ENCODE measurements around the gene WFDC2.

WFDC2 gene

DNA sequence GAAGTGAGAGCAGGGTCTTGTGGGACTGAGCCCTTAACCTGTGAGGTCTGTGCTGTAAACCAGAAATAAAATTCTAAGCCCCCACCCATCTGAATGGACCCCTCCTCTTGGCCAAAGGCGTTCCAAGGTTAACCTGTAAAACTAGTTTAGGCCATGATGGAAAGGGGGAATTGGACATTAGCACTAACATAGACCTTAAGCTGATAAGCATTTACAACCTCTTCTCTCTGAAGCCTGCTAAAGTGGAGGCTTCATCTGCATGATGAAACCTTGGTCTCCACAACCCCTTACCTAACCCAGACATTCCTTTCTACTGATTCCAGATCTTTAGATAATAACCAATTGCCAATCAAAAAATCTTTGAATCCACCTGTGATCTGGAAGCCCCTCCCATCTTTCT, 27.8 kb upstream of the WFDC2 start:
- H3K4me3 Mint-ChIP-seq, result no peak overlapping the region
- H3K27ac Mint-ChIP-seq, result no peak overlapping the region
- peaks cover 25% of the 10 kb centered on the region for H3K27me3 Mint-ChIP-seq (ENCODE audit: low read depth)
- peaks cover 31% of the 10 kb centered on the region for H3K4me1 Mint-ChIP-seq (ENCODE audit: low read depth)
- no peaks in the 10 kb centered on the region for H3K36me3 Mint-ChIP-seq (ENCODE audit: low read depth)
- H3K9me3 Mint-ChIP-seq, result no peaks in the 10 kb centered on the region

DNA sequence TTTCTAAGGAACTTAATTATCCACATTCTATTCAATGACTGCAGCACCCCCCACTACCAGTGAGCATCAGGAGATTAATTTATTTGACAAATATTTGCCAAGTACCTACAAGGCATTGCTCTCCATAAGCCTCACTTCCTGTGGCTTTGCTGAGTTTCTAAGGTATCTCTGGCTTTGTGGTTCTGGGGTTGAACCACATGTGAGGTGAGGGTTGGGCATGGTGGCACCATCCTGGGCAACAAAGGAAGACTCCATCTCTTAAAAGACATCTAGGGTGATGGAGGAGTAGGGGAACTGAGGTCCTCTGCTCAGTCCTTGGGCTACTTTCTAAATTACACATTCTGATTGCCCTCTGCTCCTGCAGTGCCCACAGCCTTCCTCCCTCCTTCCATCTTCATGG, 25.5 kb upstream of the WFDC2 start:
- no peak overlapping the region for H3K4me3 Mint-ChIP-seq
- peaks cover 32% of the 10 kb centered on the region for H3K27me3 Mint-ChIP-seq (ENCODE audit: low read depth)
- H3K27ac Mint-ChIP-seq, result peak overlapping the region; percentile 49
- no peaks in the 10 kb centered on the region for H3K36me3 Mint-ChIP-seq (ENCODE audit: low read depth)
- peaks cover 27% of the 10 kb centered on the region for H3K4me1 Mint-ChIP-seq (ENCODE audit: low read depth)
- no peaks in the 10 kb centered on the region for H3K9me3 Mint-ChIP-seq

DNA sequence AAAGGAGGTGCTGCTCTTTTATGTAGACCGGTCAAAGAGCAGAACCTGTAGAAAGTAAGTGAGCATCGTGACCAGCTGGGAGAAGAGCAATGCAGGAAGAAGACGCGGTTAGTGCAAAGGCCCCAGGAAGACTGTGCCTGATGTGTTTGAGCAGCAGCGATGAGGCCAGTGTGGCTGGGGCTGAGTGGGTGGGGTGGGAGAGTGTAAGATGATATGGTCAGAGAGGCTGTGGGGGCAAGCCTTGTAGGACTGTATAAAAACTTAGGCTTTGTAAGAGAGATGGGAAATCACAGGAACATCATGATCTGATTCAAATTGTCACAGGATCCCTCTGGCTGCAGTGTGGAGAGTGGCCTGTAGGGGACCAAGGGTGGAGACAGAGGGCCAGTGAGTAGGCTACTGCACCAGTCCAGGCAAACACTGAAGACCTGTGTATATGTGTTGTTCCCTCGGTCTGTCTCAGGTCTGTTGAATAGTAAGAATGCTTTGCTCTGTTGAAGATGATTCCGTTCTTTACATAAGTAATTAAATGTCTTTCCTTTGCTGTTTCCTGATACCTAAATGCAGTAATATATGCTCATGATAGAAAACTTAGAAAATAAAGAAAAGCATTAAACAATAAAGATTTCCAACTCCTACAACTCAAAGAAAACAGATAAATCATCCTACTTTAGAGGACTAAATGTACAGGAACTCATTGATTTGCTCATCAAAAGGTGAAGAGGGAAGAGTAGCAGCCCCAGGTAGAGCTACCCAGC, 23.6 kb upstream of the WFDC2 start:
- peaks cover 28% of the 10 kb centered on the region for H3K4me1 Mint-ChIP-seq (ENCODE audit: low read depth)
- peaks cover 32% of the 10 kb centered on the region for H3K27me3 Mint-ChIP-seq (ENCODE audit: low read depth)
- H3K9me3 Mint-ChIP-seq, result no peaks in the 10 kb centered on the region
- no peak overlapping the region for H3K4me3 Mint-ChIP-seq
- H3K27ac Mint-ChIP-seq, result no peak overlapping the region
- no peaks in the 10 kb centered on the region for H3K36me3 Mint-ChIP-seq (ENCODE audit: low read depth)

DNA sequence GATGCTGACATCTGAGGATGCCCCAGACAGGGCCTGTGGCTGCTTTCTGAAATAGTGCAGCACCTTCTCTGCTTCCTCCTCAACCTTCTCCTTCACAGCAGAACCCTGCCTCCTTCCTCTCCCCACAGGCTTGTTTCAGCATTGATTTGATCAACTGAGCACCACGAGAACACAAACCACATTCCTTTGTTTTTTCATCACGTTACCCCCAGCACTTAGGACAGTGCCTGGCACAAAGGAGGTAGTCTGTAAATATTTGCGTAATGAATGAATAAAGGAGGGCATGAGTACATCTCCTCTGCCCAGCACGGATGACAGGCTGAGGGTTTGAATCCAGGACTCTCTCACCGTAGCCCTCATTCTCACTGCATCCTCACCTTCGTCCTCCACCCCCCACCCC, 21.3 kb upstream of the WFDC2 start:
- H3K4me1 Mint-ChIP-seq (ENCODE audit: low read depth), result peaks cover 30% of the 10 kb centered on the region
- no peak overlapping the region for H3K4me3 Mint-ChIP-seq
- H3K9me3 Mint-ChIP-seq, result no peaks in the 10 kb centered on the region
- H3K27me3 Mint-ChIP-seq (ENCODE audit: low read depth), result peaks cover 32% of the 10 kb centered on the region
- H3K36me3 Mint-ChIP-seq (ENCODE audit: low read depth), result no peaks in the 10 kb centered on the region
- no peak overlapping the region for H3K27ac Mint-ChIP-seq

DNA sequence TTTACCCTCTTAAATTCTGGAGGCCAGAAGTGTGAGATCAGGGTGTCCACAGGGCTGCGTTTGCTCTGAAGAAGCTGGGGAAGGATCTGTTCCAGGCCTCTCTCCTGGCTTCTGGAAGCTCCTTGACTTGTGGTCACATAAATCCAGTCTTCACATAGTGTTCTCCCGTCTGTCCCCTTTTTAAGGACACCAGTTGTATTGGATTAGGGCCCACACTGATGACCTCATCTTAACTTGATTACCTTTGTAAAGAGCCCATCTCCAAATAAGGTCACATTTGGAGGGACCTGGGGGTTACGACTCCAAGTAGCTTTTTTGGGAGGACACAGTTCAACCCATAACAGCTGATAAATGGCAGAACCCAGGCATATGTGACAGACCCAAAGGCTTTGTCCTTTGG, 20.0 kb upstream of the WFDC2 start:
- peaks cover 19% of the 10 kb centered on the region for H3K4me1 Mint-ChIP-seq (ENCODE audit: low read depth)
- H3K9me3 Mint-ChIP-seq, result no peaks in the 10 kb centered on the region
- H3K36me3 Mint-ChIP-seq (ENCODE audit: low read depth), result no peaks in the 10 kb centered on the region
- H3K27me3 Mint-ChIP-seq (ENCODE audit: low read depth), result peaks cover 28% of the 10 kb centered on the region
- no peak overlapping the region for H3K4me3 Mint-ChIP-seq
- no peak overlapping the region for H3K27ac Mint-ChIP-seq

DNA sequence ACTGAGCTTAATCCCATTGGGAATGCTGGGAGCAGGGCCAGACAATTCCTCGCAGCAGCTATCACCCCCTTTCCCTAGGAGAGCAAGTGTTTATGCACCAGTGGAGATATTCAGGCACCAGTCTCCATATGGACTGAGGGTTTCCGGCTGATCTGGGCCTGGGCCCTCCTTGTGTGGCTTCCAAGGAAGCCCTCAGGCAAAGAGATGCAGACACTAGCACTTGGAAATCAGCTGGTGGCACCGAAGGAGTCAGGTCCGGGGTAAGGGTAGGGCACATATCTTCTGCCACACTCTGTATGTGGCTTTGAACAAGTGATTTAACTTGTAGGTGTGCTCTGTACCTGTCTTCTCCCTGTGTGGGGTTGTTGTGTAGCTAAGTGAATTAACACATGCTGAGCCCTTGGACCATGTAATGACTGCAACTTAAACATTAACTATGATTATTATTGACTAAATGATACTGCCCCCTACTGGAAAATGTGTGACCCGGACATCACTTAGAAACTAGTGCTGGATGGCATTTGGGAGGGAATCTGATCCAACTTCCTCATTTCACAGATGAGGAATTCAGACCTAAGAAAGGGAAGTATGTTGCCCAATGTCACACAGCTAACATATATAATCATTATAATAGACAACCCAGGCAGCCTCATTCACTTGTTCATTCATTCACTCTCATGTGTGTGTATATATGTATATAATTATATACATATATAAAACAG, 19.3 kb upstream of the WFDC2 start:
- Mint-ChIP-seq H3K9me3 (no peaks in the 10 kb centered on the region), H3K36me3 (ENCODE audit: low read depth) (no peaks in the 10 kb centered on the region), H3K4me3 (no peak overlapping the region), H3K4me1 (ENCODE audit: low read depth) (peaks cover 15% of the 10 kb centered on the region), H3K27me3 (ENCODE audit: low read depth) (peaks cover 21% of the 10 kb centered on the region), H3K27ac (no peak overlapping the region)

DNA sequence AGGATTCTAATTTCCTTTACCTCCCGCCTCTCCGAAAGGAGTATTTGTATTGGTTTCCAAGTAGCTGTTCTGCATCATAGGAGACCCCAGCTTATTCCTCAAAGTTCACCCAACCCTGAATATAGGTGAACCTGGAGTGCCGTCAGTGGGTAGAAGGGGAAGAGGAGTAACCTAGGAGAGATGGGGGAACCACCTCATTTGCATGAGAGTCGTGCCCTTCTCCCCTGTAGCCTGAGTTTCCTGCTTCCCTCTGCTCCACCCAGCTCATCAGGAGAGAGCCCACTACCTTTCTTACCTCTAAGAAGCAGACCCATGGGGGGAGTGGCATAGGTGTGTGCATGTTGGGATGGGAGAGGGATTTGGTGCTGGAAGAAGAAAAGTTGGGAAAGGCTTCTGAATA, 17.3 kb upstream of the WFDC2 start:
- H3K36me3 Mint-ChIP-seq (ENCODE audit: low read depth), result no peaks in the 10 kb centered on the region
- H3K4me3 Mint-ChIP-seq, result no peak overlapping the region
- H3K4me1 Mint-ChIP-seq (ENCODE audit: low read depth), result peaks cover 5% of the 10 kb centered on the region
- peaks cover 8% of the 10 kb centered on the region for H3K27me3 Mint-ChIP-seq (ENCODE audit: low read depth)
- no peaks in the 10 kb centered on the region for H3K9me3 Mint-ChIP-seq
- no peak overlapping the region for H3K27ac Mint-ChIP-seq

DNA sequence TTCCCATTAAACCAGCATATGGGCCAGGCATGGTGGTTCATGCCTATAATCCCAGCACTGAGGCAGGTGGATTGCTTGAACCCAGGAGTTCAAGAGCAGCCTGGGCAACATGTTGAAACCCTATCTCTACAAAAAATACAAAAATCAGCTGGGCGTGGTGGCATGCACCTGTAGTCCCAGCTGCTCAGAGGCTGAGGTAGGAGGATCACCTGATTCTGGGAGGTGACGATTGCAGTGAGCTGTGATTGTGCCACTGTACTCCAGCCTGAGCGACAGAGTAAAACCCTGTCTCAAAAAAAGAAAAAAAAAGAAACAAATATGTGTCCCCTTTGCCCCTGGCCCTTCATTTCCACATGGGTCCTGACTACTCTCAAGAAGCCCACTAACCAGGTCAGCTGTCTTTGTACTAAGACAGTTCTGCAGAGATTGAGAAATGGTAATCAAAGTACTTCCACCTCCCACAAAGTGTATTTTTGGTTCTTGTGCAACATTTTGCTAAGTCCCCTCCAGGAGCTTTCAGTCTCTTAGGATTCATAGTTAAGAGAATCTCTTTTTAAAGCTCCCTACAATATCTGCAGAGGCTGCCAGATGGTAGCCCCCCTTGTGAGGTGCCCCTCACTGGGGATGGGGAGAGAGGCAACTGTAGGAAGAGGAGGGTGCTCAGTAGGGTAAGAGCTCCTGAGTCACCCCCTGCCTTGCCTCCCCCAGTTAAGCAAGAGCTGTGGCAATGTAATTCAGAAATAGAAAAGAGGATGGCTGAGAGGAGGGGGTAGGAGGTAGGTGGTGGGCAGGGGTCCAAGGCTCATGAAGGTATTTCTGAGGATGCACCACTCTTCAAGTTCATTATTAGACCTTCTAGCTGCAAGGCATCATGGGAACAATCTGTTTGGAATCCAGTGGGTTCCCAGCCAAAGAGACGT, 16.5 kb upstream of the WFDC2 start:
- Mint-ChIP-seq H3K36me3 (ENCODE audit: low read depth) (no peaks in the 10 kb centered on the region), H3K4me3 (no peak overlapping the region), H3K4me1 (ENCODE audit: low read depth) (peaks cover 5% of the 10 kb centered on the region)

DNA sequence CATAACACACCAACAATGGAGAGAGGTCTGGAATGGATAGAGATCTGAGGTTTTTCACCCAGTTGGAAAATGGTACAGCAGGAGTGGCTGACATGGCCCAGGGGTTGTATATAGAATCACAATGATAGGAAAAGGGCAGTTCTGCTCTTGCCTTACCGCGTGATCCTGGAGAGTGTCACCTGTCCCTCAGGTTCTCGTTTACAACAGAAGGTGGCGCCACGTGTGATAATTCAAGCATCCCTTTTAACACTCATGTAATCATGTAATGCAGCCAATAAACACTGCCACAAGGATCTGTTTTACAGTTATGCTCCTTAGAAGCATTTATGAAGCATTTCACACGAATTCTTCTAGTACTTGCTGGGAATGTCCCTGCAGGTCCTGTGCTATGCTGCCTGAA, 12.9 kb upstream of the WFDC2 start:
- H3K4me1 Mint-ChIP-seq (ENCODE audit: low read depth), result peaks cover 2% of the 10 kb centered on the region
- peaks cover 12% of the 10 kb centered on the region for H3K27me3 Mint-ChIP-seq (ENCODE audit: low read depth)
- no peaks in the 10 kb centered on the region for H3K9me3 Mint-ChIP-seq
- no peaks in the 10 kb centered on the region for H3K36me3 Mint-ChIP-seq (ENCODE audit: low read depth)
- no peak overlapping the region for H3K27ac Mint-ChIP-seq
- no peak overlapping the region for H3K4me3 Mint-ChIP-seq

More for the DNA sequence above, 16.5 kb upstream of the WFDC2 start:
- no peaks in the 10 kb centered on the region for H3K9me3 Mint-ChIP-seq
- peak overlapping the region; percentile 22 for H3K27ac Mint-ChIP-seq
- peaks cover 7% of the 10 kb centered on the region for H3K27me3 Mint-ChIP-seq (ENCODE audit: low read depth)

DNA sequence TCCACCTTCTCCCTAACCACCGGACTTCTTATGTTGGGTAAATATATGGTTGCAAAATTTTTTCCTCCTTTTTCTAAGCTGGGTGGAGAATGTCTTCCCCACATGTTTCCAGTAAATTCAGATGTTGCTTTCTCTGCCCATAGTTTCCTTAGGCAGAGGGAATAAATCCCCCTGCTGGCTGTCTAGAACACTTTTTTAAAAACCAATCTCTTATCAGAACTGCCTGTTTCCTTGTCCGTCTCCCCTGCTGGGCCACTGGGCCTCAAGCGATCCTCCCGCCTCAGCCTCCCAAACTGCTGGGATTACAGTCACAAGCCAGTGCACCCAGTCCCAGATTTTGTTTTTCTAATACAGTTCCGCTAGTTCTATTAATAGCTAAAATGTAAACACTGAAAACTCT, 9.9 kb upstream of the WFDC2 start:
- no peak overlapping the region for H3K4me3 Mint-ChIP-seq
- no peaks in the 10 kb centered on the region for H3K4me1 Mint-ChIP-seq (ENCODE audit: low read depth)
- H3K36me3 Mint-ChIP-seq (ENCODE audit: low read depth), result no peaks in the 10 kb centered on the region
- peaks cover 12% of the 10 kb centered on the region for H3K27me3 Mint-ChIP-seq (ENCODE audit: low read depth)
- H3K9me3 Mint-ChIP-seq, result no peaks in the 10 kb centered on the region
- H3K27ac Mint-ChIP-seq, result no peak overlapping the region

DNA sequence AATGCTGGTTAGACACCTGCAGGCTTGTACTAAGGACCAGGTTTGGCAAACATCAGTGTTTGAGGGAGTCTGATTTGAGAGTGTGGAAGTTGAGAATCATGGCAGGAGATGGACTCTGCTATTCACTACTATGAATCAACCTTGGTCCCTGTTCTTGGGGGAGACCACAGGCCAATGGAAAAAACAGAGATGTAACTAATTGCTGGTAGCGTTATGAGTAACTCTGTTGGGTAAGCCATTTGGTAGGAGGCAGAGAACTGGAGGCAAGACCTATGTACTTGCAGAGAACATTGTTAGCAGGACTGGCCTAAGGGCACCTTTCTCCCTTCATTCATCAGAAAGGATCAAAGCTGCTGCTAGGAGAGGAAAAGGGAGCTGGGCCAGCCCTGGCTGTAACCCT, 8.3 kb upstream of the WFDC2 start:
- Mint-ChIP-seq H3K36me3 (ENCODE audit: low read depth) (no peaks in the 10 kb centered on the region), H3K27ac (no peak overlapping the region), H3K4me1 (ENCODE audit: low read depth) (no peaks in the 10 kb centered on the region), H3K9me3 (no peaks in the 10 kb centered on the region), H3K27me3 (ENCODE audit: low read depth) (peaks cover 12% of the 10 kb centered on the region), H3K4me3 (no peak overlapping the region)

DNA sequence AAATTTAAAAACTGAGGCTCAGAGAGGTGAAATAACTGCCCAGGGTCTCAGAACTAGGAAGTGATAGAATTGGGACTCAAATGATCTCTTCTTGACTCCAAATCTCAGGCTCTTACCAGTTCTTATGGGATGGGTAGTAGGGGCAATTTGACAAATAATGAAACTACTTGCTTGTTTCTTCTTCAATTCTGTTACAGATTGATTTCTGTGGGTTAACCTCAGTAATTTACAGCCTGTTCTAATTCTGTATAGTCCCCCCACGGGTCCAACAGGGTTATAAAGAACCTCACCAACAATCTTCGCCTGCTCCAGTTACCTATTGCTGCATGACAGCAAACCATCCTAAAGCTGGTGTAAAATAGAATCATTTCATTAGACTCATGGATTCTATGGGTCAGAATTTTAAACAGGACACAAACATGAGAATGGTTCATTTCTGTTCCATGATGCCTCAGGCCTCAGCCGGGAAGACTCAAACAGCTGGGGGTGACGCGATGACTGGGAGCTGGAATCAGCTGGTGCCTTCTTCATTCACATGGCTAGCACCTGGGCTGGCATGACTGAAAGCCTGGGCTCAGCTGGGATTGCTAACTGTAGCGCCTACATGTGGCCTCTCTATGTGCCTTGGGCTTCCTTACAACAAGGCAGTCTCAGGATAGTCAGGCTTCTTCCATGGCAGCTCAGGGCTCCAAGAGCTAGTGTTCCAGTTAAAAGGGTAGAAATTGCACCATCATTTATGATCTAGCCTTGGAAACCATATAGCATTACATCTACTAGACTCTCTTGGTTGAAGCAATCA, 6.6 kb upstream of the WFDC2 start:
- no peak overlapping the region for H3K4me3 Mint-ChIP-seq
- H3K36me3 Mint-ChIP-seq (ENCODE audit: low read depth), result no peaks in the 10 kb centered on the region
- H3K4me1 Mint-ChIP-seq (ENCODE audit: low read depth), result no peaks in the 10 kb centered on the region
- no peaks in the 10 kb centered on the region for H3K9me3 Mint-ChIP-seq
- no peak overlapping the region for H3K27ac Mint-ChIP-seq
- H3K27me3 Mint-ChIP-seq (ENCODE audit: low read depth), result peaks cover 9% of the 10 kb centered on the region

DNA sequence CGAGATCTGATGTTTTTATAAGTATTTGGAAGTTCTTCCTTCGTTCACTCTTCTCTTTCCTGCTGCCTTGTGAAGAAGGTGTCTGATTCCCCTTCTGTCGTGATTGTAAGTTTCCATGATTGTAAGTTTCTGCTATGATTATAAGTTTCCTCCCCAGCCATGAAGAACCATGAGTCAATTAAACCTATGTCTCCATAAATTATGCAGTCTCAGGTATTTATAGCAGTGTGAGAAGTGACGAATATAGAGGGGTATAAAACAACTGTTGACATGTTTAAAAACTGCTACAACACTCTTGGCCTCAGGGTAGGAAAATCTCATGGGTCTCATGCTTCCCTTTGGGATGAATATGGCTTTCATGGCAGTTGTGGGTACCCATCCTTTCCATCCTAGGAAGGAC, 5.8 kb upstream of the WFDC2 start:
- Mint-ChIP-seq H3K27ac (no peak overlapping the region), H3K36me3 (ENCODE audit: low read depth) (no peaks in the 10 kb centered on the region), H3K9me3 (no peaks in the 10 kb centered on the region), H3K27me3 (ENCODE audit: low read depth) (peaks cover 17% of the 10 kb centered on the region), H3K4me3 (no peak overlapping the region), H3K4me1 (ENCODE audit: low read depth) (no peaks in the 10 kb centered on the region)
